HG03378 (cell line): ENCODE measurements around the gene NDUFB4.
"Not testable (repeated sequence)": the region's sequence is repeated elsewhere in the genome, so short reads cannot be mapped to it uniquely, and the experiment has no call there.

ENCODE experiments used
- ATAC-seq: cut with Tn5 transposase; IDR thresholded peaks from one replicate; pipeline ENCODE4 v1.9.1; 2021; ENCODE audit warnings: mild to moderate bottlenecking, moderate library complexity; ENCODE audit not compliant: unreplicated experiment

The NDUFB4 gene

DNA sequence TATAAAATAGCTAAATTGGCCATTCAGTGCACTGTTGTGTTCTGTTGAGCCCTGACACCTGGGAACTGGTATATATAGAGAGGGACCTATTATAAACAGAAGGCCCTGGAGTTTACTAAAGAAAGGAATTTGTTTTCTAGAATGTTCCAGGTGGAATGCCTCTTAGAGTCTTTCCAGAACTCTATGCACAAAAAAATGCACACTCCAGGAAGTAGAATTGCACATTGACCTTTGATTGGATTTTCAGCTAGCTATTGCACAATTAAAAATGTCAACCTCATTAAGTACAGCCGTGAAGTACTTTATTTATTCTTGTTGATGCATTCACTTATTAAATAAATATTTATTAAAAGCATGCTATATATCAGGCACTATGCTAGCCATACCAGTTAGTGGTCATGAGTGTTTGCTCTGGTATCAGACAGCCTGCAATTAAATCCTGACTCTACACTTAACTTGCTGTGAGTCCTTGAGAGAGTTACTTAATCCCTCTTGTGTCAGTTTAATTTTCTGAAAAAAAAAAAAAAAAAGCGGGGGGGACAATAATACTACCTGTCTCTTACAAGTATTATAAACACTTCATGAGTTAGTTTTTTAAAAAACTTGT is 40.8 kb downstream of the NDUFB4 start:
- no peak for ATAC-seq

DNA sequence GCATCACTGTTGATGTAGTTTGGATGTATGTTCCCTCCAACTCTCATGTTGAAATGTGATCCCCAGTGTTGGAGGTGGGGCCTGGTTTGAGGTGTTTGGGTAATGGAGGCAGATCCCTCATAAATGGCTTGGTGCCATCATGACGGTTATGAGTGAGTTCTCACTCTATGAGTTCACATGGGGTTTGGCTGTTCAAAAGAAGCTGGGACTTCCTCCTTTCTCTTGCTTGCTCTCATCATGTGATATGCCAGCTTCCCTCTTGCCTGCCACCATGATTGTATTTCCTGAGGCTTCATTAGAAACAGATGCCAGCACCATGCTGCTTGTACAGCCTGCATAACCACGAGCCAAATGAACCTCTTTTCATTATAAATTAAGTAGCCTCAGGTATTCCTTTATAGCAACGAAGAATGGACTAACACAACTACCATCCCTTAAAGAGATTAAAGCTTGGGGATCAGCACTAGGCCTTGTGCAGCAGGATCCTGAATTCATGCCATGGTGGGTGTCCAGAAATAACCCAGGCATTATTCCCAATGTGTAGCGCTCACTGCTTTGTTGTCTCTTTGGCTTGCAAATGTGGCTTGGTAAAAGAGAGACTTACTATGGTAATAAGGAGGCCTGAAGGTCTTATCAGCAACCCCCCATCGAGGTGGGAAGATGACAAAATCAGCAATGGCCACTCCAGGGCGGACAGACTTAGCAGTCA is 41.9 kb downstream of the NDUFB4 start:
- no peak for ATAC-seq

DNA sequence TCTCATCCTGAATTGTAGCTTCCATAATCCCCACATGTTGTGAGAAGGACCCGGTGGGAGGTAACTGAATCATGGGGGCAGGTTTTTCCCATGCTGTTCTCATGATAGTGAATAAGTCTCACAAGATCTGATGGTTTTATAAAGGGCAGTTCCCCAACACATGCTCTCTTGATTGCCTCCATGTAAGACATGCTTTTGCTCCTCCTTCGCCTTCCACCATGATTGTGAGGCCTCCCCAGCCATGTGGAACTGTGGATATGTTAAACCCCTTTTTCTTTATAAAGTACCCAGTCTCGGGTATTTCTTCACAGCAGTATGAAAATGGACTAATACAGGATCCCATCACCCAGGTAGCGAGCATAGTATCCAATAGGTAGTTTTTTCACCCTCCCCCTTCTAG is 42.7 kb downstream of the NDUFB4 start:
- not testable (repeated sequence) for ATAC-seq

DNA sequence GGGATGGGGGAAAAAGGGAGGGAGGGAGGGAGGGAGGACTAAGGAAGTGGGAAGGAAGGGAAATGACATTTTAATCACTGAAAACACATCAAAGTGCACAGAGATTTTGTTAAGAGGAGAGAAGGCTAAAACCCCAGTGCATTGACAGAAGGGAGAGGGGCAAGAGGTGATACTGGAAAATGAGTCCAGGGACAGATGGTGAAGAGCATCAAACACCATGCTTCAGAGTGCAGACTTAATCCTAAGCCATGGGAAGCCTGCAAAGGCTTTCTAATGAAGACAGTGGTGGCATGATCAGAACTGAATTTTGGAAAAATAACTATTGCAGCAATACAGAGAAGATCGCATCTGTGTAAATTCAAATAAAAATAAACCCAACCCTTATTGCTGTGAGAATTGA is 44.1 kb downstream of the NDUFB4 start:
- ATAC-seq = no peak

DNA sequence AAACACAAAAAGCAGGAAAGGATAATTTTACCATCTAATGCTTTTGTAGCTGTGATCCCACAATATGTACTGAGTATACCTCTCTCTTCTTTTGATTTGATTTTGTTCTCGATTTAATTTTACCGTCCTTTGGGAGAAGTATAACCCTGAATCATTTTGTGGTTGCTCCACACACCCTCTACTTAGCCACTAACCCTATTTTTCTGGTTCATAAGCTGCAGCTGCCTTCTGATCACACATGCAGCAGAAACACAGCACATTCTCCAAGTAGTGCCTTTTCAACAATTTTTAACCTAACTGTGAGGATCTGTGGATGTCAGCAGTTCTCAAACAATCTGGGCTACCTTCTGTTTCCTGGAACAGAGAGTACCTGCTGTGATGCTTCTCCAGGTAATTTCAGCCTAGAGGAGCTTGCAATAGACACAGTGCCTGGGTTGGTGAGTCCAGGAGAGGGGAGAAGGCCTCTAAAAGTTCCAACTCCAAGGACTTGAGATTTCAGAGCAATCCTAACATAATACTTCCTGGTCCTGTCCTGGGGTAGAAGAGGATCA is 45.6 kb downstream of the NDUFB4 start:
- no peak for ATAC-seq

DNA sequence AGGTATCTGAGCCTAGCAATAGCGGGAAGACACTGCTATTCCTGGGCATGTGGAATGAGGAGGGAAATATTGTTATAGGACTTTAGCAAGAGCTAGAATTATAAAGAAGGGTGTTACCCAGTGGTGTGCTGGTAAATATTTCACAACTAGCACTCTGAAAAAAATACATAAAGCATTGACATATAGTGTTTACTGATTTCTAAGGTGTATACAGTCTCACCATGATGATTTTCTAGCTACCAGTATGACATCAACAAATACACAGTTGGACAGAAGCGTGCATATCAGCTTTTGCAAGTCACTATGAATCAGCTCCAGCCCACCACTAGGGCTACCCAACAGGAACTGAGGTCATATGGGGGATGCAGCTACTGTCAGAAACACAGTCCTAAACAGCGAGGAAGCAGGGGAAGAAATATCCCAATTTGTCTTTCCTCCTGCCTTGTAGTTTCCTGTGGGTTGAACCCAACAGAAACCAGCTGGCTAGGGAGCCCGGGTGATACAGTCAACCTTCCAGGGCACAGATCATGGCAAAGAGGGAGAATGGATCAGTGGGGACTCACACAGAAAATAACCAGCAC is 46.3 kb downstream of the NDUFB4 start:
- peak; percentile 51 for ATAC-seq

DNA sequence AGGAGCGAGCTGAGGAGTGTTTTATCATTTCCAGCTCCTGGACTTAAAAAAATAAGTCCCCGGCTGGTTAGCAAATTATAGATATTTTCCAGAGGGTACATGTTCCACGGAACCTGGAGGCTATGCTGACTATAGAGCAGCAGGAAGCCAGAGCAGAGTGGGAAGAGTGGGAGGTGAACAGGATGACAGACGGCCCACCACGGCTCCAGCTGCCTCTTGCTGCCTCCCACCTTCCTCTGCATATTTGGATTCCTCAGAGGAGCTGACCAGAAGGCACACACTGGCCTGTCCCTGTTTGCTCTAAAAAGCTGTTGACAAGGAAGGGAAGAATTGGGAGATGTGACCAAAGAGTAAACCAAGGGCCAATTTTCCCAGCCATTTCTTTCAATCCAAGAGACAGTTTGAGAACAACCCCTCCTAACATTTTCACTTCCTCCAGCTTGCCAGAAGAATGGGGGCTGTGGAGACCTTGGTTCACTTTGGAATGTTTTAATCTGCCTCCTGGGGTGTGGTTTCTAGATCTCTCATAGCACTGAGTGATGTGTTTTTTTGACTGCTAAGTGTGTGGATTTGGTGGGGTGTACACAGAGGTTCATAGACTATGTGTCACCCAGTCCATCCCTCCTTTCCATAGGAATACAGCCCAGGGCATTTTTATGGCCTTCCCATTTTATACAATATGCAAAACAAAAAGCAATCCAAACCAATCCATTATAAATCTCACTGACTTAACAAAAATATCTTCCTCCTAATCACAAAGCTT is 49.1 kb downstream of the NDUFB4 start:
- ATAC-seq = no peak

DNA sequence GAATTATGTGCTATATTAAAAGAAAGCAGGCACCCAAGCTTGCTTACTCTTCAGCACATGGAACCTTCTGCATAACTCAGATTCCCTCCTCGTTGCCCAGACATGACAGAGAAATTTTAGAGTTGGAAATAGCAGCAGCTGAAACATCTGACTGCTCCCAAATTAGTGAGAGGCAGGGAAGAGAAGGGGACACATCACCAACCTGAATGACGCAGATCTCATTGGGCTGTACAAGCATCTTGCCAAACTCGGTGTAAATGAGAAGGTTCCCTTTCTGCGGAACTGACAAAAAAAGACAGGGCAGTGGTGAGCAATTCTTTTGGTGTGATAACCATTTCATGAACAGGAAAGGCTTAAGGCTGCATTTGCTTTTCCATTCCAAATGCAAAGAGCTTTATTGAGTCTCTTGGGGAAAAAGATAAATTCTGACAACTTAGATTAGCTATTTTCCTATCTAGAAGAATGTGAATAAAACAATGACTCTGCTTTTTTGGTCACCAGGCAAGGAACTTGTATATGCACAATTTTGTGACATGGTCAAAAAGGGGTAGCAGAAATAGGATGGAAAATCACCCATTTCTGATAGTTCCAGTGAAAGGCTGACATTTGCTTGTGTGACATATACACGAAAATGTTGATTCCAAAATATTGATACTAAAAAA is 50.8 kb downstream of the NDUFB4 start:
- no peak for ATAC-seq

DNA sequence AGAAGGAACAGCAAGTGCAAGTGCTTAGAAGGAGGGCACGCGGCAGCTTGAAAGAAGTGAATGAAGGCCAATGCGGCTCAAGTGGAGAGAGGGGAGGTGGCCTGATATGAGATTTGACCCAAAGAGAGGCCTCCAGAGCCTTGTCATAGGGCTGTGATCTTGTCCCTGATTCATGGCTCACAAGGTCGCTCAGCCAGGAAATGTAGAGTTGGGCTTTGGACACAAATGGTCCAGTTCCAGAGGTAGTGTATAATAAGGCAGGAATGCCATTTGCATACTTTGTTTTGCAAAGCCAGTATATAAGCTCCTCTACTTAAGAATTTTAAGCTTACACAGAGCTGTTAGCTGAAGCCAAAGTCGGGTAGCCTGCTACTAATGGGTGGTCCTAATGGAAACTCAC is 52.2 kb downstream of the NDUFB4 start:
- ATAC-seq = no peak

DNA sequence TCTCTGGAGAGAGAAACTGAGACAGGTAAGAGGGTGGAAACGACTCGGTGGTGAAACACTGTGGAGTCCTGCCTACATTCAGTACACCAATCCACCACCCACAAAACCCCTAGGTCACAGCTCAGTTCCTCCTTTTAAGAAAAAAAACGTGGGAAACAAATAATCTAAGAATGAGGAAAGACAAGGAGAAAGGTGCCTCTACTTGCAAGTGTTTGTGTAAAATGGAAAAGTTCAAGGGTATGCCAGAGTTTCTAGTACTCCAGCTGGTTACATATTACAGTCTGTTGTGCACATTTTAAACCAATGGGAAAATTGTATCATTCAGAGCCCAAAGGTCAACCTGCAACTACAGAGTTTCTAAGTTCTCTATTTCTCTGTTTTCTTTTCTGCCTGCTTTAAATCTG is 53.7 kb downstream of the NDUFB4 start:
- ATAC-seq = no peak

DNA sequence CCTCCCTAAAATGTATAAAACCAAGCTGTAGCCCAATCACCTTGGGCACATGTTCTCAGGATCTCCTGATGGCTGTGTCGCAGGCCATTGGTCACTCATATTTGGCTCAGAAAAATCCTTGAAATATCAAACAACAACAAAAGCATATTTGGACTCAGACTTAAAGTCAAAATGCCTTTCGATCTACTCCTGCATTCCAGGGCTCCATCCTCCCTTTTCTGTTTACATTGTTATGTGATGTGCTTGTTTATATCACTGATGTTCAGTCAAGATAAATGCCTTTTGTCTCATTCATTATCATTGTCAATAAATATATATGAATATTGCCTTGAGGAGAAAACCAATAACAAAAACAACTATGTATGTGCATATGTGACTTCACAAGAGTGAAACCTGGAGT is 54.2 kb downstream of the NDUFB4 start:
- ATAC-seq = no peak
